ENCODE results near the gene TASOR. TPM values are rescaled to one million over a fixed set of nuclear protein-coding genes. Genes with fewer than 3 reads are reported as not detected.
A peak's percentile ranks its signal among the peaks of the same experiment; 100 is the strongest.
"Not testable (repeated sequence)": the region's sequence is repeated elsewhere in the genome, so short reads cannot be mapped to it uniquely, and the experiment has no call there.

Gene TASOR
- total RNA-seq, 2 donors from 2014 or later, result 45.9 to 78.4 TPM

- Histone ChIP-seq H3K4me3 (no peak overlapping the region), H3K36me3 (no peaks in the 10 kb centered on the region), H3K27ac (no peak overlapping the region), H3K4me1 (ENCODE audit: control insufficient read depth in 1 of 2, low read depth in 2 of 2) (no peaks in the 10 kb centered on the region), H3K27me3 (replicated peaks; ENCODE audit: insufficient read depth) (no peaks in the 10 kb centered on the region), H3K9me3 (peaks cover 9% of the 10 kb centered on the region)
- DNase-seq (ENCODE audit: low spot score), result no peak
- TF ChIP-seq CTCF (IDR thresholded peaks at IDR 0.05), result no peak
- no peak for ATAC-seq (ENCODE audit: insufficient number of reproducible peaks, low FRiP score, low read depth)
Measured at GRCh38 chr3:56711344-56711743, 28.3 kb upstream of the TASOR start.

GRCh38 chr3:56707412-56707811 lies 24.3 kb upstream of the TASOR start:
- DNase-seq (ENCODE audit: low spot score); H3K27me3 ChIP-seq (replicated peaks; ENCODE audit: insufficient read depth); H3K4me1 ChIP-seq (ENCODE audit: control insufficient read depth in 1 of 2, low read depth in 2 of 2); H3K9me3 ChIP-seq; ATAC-seq (ENCODE audit: insufficient number of reproducible peaks, low FRiP score, low read depth); H3K36me3 ChIP-seq; H3K4me3 ChIP-seq; H3K27ac ChIP-seq: not testable (repeated sequence)

- no peak for ATAC-seq (ENCODE audit: insufficient number of reproducible peaks, low FRiP score, low read depth)
- no peak for DNase-seq (ENCODE audit: low spot score)
- H3K4me3 ChIP-seq, result no peak overlapping the region
- TF ChIP-seq CTCF (IDR thresholded peaks at IDR 0.05), result no peak
- H3K4me1 ChIP-seq (ENCODE audit: control insufficient read depth in 1 of 2, low read depth in 2 of 2), result no peaks in the 10 kb centered on the region
- H3K27me3 ChIP-seq (replicated peaks; ENCODE audit: insufficient read depth), result no peaks in the 10 kb centered on the region
- H3K36me3 ChIP-seq, result no peaks in the 10 kb centered on the region
- no peak overlapping the region for H3K27ac ChIP-seq
- H3K9me3 ChIP-seq, result no peaks in the 10 kb centered on the region
Measured at GRCh38 chr3:56706629-56707028, 23.6 kb upstream of the TASOR start.

DNA sequence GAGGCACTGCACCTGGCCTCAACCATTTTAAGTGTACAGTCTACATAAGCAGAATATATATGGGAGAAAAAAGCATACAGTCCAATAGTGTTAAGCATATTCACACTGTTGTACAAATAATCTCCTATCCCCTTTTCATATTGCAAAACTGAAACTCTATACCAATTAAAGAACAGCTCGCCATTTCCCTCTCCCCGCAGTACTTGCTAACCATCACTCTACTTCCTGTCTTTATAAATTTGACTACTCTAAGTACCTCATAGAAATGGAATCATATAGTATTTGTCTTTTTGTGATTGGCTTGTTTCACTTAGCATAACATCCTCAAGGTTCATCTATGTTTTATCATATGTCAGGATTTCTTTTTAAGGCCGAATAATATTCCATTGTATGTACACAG lies 21.6 kb upstream of the TASOR start:
- no peak overlapping the region for H3K27ac ChIP-seq
- H3K36me3 ChIP-seq, result no peaks in the 10 kb centered on the region
- no peaks in the 10 kb centered on the region for H3K9me3 ChIP-seq
- DNase-seq (ENCODE audit: low spot score) (no peak), ATAC-seq (ENCODE audit: insufficient number of reproducible peaks, low FRiP score, low read depth) (no peak)
- no peak for TF ChIP-seq CTCF (IDR thresholded peaks at IDR 0.05)
- H3K4me1 ChIP-seq (ENCODE audit: control insufficient read depth in 1 of 2, low read depth in 2 of 2), result no peaks in the 10 kb centered on the region
- no peaks in the 10 kb centered on the region for H3K27me3 ChIP-seq (replicated peaks; ENCODE audit: insufficient read depth)
- H3K4me3 ChIP-seq, result no peak overlapping the region

DNA sequence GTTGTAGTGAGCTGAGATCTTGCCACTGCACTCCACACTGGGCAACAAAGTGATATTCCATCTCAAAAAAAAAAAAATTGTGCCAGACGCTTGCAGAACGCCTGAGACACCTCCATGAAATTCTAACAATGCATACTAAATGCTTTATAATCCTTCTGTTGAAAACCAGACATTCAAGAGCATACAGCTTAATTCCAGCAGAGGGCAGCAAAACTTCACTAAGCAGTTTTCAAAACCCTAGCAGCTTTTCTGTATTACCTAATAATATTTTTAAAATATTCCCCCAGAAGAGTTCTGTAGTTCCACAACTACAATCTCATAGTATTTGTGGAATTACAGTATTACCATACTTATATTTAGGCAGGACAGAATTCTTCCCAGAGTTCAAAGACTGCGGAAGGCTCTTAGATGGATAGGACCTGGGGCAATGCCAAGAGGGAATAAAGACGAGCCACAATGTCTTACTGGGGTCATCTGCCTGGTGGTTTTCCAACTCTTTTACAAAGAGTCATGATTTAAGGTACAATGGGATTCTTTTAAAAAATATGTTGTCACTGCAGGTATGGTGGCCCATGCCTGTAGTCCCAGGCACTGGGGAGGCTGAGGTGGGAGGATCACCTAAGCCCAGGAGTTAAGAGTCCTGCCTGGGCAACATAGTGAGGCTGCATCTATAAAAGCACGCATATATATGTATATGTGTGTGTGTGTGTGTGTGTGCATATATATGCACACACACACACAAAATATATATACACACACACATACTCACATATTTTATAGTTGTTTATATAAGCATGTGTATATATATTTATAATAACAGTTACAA lies 19.6 kb upstream of the TASOR start:
- DNase-seq (ENCODE audit: low spot score), result no peak
- H3K27me3 ChIP-seq (replicated peaks; ENCODE audit: insufficient read depth), result no peaks in the 10 kb centered on the region
- H3K9me3 ChIP-seq, result no peaks in the 10 kb centered on the region
- no peak for ATAC-seq (ENCODE audit: insufficient number of reproducible peaks, low FRiP score, low read depth)
- H3K4me3 ChIP-seq, result no peak overlapping the region
- no peaks in the 10 kb centered on the region for H3K4me1 ChIP-seq (ENCODE audit: control insufficient read depth in 1 of 2, low read depth in 2 of 2)
- H3K27ac ChIP-seq, result no peak overlapping the region
- peak; percentile 78 for TF ChIP-seq CTCF (IDR thresholded peaks at IDR 0.05)
- no peaks in the 10 kb centered on the region for H3K36me3 ChIP-seq

DNA sequence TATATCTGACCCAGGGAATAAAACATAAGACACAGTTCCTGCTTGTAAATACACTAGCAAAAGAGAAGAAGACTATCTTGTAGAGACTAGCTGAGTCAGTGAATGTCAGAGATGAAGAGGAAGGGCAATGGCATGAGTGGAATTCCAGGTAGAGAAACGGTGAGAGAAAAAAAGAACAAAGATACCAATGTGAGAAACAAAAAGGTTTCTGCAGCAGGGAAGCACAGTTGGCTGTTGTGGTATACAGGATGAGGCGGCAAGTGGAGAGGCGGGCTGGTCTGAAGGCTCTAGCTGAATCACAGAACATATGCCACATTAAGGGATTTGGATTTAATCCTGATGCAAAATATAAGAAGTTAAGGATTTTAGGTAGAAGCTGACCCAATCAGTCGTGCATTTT lies 17.1 kb upstream of the TASOR start:
- ATAC-seq (ENCODE audit: insufficient number of reproducible peaks, low FRiP score, low read depth) (no peak), DNase-seq (ENCODE audit: low spot score) (no peak)
- Histone ChIP-seq H3K36me3 (no peaks in the 10 kb centered on the region), H3K27ac (no peak overlapping the region), H3K4me1 (ENCODE audit: control insufficient read depth in 1 of 2, low read depth in 2 of 2) (no peaks in the 10 kb centered on the region), H3K4me3 (no peak overlapping the region), H3K27me3 (replicated peaks; ENCODE audit: insufficient read depth) (no peaks in the 10 kb centered on the region), H3K9me3 (no peaks in the 10 kb centered on the region)
- no peak for TF ChIP-seq CTCF (IDR thresholded peaks at IDR 0.05)

All from thoracic aorta (tissue), 2 donors.